Activated CD8-positive, alpha-beta T cell treated with anti-CD3 and anti-CD28 coated beads for 36 hours (primary cell): ENCODE measurements around the gene ACTN4. TPM values are rescaled to one million over a fixed set of nuclear protein-coding genes. Genes with fewer than 3 reads are reported as not detected.

Experiments
- ATAC-seq: fragments of 200-7000 bp; cut with Tn5 transposase; one replicate; pipeline ENCODE4 v1.10.0; 2021; ENCODE audit warnings: mild to moderate bottlenecking, moderate library complexity
- CTCF ChIA-PET: fragments of 350-600 bp; sonication (Branson Sonifier 250); formaldehyde crosslinking; loops from one replicate; lab custom pipeline; 2021; ENCODE audit warnings: antibody characterized with exemption; lab: Charles Lee
- POLR2A ChIA-PET: fragments of 350-600 bp; sonication (Branson Sonifier 250); formaldehyde crosslinking; loops from one replicate; lab custom pipeline; 2021; ENCODE audit warnings: antibody characterized with exemption; lab: Charles Lee
- DNase-seq: peaks from one replicate; pipeline ENCODE4 v3.0.0-alpha.2; 2020
- H3K27ac Mint-ChIP-seq: one replicate; pipeline ENCODE4 v1.8.0; 2021; ENCODE audit warnings: mild to moderate bottlenecking, mixed read lengths
- H3K27me3 Mint-ChIP-seq: one replicate; pipeline ENCODE4 v1.8.0; 2021; ENCODE audit warnings: mixed read lengths
- H3K36me3 Mint-ChIP-seq: one replicate; pipeline ENCODE4 v1.8.0; 2021; ENCODE audit warnings: low read depth, mixed read lengths
- H3K4me1 Mint-ChIP-seq: one replicate; pipeline ENCODE4 v1.8.0; 2021; ENCODE audit warnings: low read depth, mixed read lengths
- H3K4me3 Mint-ChIP-seq: one replicate; pipeline ENCODE4 v1.8.0; 2021; ENCODE audit warnings: mild to moderate bottlenecking, moderate library complexity, mixed read lengths
- H3K9me3 Mint-ChIP-seq: one replicate; pipeline ENCODE4 v1.8.0; 2021; ENCODE audit warnings: mixed read lengths
- CTCF ChIP-seq: fragments of 200-600 bp; IDR thresholded peaks from one replicate; pipeline ENCODE4 v1.8.0; 2022; ENCODE audit warnings: antibody characterized with exemption, mild to moderate bottlenecking
- intact Hi-C: fragments of 100-400 bp; cut with micrococcal nuclease; formaldehyde crosslinking; loops from one replicate; pipeline ENCODE4 v1.10.0; 2022
- total RNA-seq, 2 experiments: library from RNA; stranded (reverse); gene quantifications; one replicate each; pipeline ENCODE4 v1.2.3, GENCODE V29; 2021

The ACTN4 gene
- total RNA-seq, 2 experiments from 2014 or later, result 183 to 189 TPM

GRCh38 chr19:38678217-38678890, 30.9 kb downstream of the ACTN4 start:
- Mint-ChIP-seq H3K4me3 (no peak overlapping the region), H3K27me3 (no peaks in the 10 kb centered on the region), H3K9me3 (no peaks in the 10 kb centered on the region), H3K27ac (no peak overlapping the region), H3K4me1 (peaks cover 63% of the 10 kb centered on the region), H3K36me3 (peaks cover 24% of the 10 kb centered on the region)
- TF ChIP-seq CTCF, result no peak
- ATAC-seq (no peak), DNase-seq (no peak)
- CTCF ChIA-PET, result interaction anchor here (1.5 kb wide), 1 partner anchor 21 kb away, joined by 3 read pairs; no protein-coding TSS in a partner anchor
- intact Hi-C loops, result no loop called here
- POLR2A ChIA-PET, result no interaction called here

GRCh38 chr19:38678891-38679494, 31.5 kb downstream of the ACTN4 start:
- no peak for DNase-seq
- CTCF ChIA-PET, result interaction anchor here (1.5 kb wide), 1 partner anchor 22 kb away, joined by 3 read pairs; no protein-coding TSS in a partner anchor
- intact Hi-C loops, result no loop called here
- Mint-ChIP-seq H3K4me1 (peaks cover 68% of the 10 kb centered on the region), H3K9me3 (no peaks in the 10 kb centered on the region), H3K4me3 (no peak overlapping the region), H3K36me3 (peaks cover 25% of the 10 kb centered on the region), H3K27me3 (no peaks in the 10 kb centered on the region), H3K27ac (no peak overlapping the region)
- POLR2A ChIA-PET, result no interaction called here
- TF ChIP-seq CTCF, result no peak
- ATAC-seq, result no peak

- DNase-seq (no peak), ATAC-seq (no peak)
- Mint-ChIP-seq H3K27ac (no peak overlapping the region), H3K27me3 (no peaks in the 10 kb centered on the region), H3K4me1 (peaks cover 69% of the 10 kb centered on the region), H3K9me3 (no peaks in the 10 kb centered on the region), H3K36me3 (peaks cover 25% of the 10 kb centered on the region), H3K4me3 (no peak overlapping the region)
- TF ChIP-seq CTCF, result no peak
- intact Hi-C loops, result no loop called here
- ChIA-PET POLR2A (no interaction called here), CTCF (interaction anchor here (0.9 to 1.3 kb wide), 2 partner anchors 9 to 46 kb away, joined by 3 to 5 read pairs; no protein-coding TSS in a partner anchor)
Measured at GRCh38 chr19:38679839-38680238, 32.4 kb downstream of the ACTN4 start.

GRCh38 chr19:38682195-38682867, 34.9 kb downstream of the ACTN4 start:
- Mint-ChIP-seq H3K27me3 (no peaks in the 10 kb centered on the region), H3K4me1 (peaks cover 70% of the 10 kb centered on the region), H3K27ac (no peak overlapping the region), H3K36me3 (peaks cover 22% of the 10 kb centered on the region), H3K4me3 (no peak overlapping the region), H3K9me3 (no peaks in the 10 kb centered on the region)
- no peak for DNase-seq
- intact Hi-C loops, result no loop called here
- CTCF ChIA-PET, result interaction anchor here (1.9 kb wide), 1 partner anchor 47 kb away, joined by 8 read pairs; no protein-coding TSS in a partner anchor
- POLR2A ChIA-PET, result interaction anchor here (2.5 kb wide), 1 partner anchor 26 kb away, joined by 7 read pairs; no protein-coding TSS in a partner anchor
- TF ChIP-seq CTCF, result no peak
- ATAC-seq, result no peak
